CD4-positive, alpha-beta T cell (primary cell): Measurements from ENCODE around the gene MGME1. TPM values are rescaled to one million over a fixed set of nuclear protein-coding genes. Genes with fewer than 3 reads are reported as not detected.
A peak's percentile ranks its signal among the peaks of the same experiment; 100 is the strongest.

Experiments used
- ATAC-seq: fragments of 200-7000 bp; cut with Tn5 transposase; one replicate; pipeline ENCODE4 v1.10.0; 2022; ENCODE audit warnings: mild to moderate bottlenecking; ENCODE audit not compliant: poor library complexity
- CTCF ChIA-PET: fragments of 350-600 bp; sonication (Branson Sonifier 250); formaldehyde crosslinking; loops from one replicate; lab custom pipeline; 2021; ENCODE audit warnings: antibody characterized with exemption, inconsistent platforms; lab: Charles Lee
- POLR2A ChIA-PET: fragments of 350-600 bp; sonication (Branson Sonifier 250); formaldehyde crosslinking; loops from one replicate; lab custom pipeline; 2021; ENCODE audit warnings: antibody characterized with exemption, inconsistent platforms; lab: Charles Lee
- DNase-seq, 14 experiments: peaks; one replicate each; pipeline ENCODE4 v3.0.0-alpha.2; 2013 to 2020; ENCODE audit warnings: mixed read lengths in 2 of 14
- H3K27ac ChIP-seq, 2 donors: one replicate each; pipeline versions ENCODE4 v1.5.1 to v1.7.0; 2013; ENCODE audit warnings: low read length in 2 of 2, low read depth in 1 of 2, mild to moderate bottlenecking in 1 of 2
- H3K27me3 ChIP-seq, 2 experiments: 1 replicate in 1 of 2; 2 replicates in 1 of 2; pipeline versions ENCODE4 v1.6.1 to v1.7.0; 2013; ENCODE audit warnings: low read length in 2 of 2, control low read depth in 1 of 2, mild to moderate bottlenecking in 1 of 2, moderate library complexity in 1 of 2; ENCODE audit not compliant: insufficient read depth in 2 of 2, control insufficient read depth in 1 of 2
- H3K36me3 ChIP-seq: one replicate; pipeline ENCODE4 v1.6.1; 2013; ENCODE audit warnings: low read length, control low read depth; ENCODE audit not compliant: insufficient read depth
- H3K4me1 ChIP-seq: one replicate; pipeline ENCODE4 v1.6.1; 2013; ENCODE audit warnings: low read length, control low read depth; ENCODE audit not compliant: insufficient read depth
- H3K4me3 ChIP-seq: one replicate; pipeline ENCODE4 v1.5.1; 2013; ENCODE audit warnings: mild to moderate bottlenecking, low read length, moderate library complexity
- H3K9me3 ChIP-seq, 2 experiments: 1 replicate in 1 of 2; 2 replicates in 1 of 2; pipeline versions ENCODE4 v1.6.1 to v1.7.0; 2013; ENCODE audit warnings: low read length in 2 of 2, mild to moderate bottlenecking in 2 of 2, control low read depth in 1 of 2, moderate library complexity in 1 of 2; ENCODE audit not compliant: control insufficient read depth in 1 of 2, insufficient read depth in 1 of 2
- H3K27ac Mint-ChIP-seq: one replicate; pipeline ENCODE4 v1.8.0; 2020; ENCODE audit warnings: mixed read lengths
- H3K27me3 Mint-ChIP-seq: one replicate; pipeline ENCODE4 v1.8.0; 2021; ENCODE audit warnings: mixed read lengths
- H3K36me3 Mint-ChIP-seq: one replicate; pipeline ENCODE4 v1.8.0; 2021; ENCODE audit warnings: low read depth, mixed read lengths
- H3K4me1 Mint-ChIP-seq: one replicate; pipeline ENCODE4 v1.8.0; 2021; ENCODE audit warnings: low read depth, mixed read lengths
- H3K4me3 Mint-ChIP-seq: one replicate; pipeline ENCODE4 v1.8.0; 2020; ENCODE audit warnings: mild to moderate bottlenecking, mixed read lengths
- H3K9me3 Mint-ChIP-seq: one replicate; pipeline ENCODE4 v1.8.0; 2020; ENCODE audit warnings: mixed read lengths
- intact Hi-C, 2 experiments: fragments of 100-400 bp; cut with DNase I in 1 of 2; cut with micrococcal nuclease in 1 of 2; formaldehyde crosslinking; loops; one replicate each; pipeline versions ENCODE4 v1.15.1 to v1.9.0; 2023 to 2025; cut with DNase I, micrococcal nuclease
- total RNA-seq, 174 experiments: library from RNA in 2 of 174; stranded (reverse) in 2 of 174; gene quantifications; one replicate each; pipeline ENCODE4 v1.2.3 and lab custom pipeline; 2021 to 2026
- TF ChIP-seq, protein P1 (sequence below): fragments of 200-600 bp; IDR thresholded peaks from one replicate; pipeline ENCODE4 v1.8.0; 2022; ENCODE audit warnings: antibody characterized with exemption, mild to moderate bottlenecking

Gene MGME1
- total RNA-seq, 2 experiments from 2014 or later = 4.5 to 4.6 TPM

DNA sequence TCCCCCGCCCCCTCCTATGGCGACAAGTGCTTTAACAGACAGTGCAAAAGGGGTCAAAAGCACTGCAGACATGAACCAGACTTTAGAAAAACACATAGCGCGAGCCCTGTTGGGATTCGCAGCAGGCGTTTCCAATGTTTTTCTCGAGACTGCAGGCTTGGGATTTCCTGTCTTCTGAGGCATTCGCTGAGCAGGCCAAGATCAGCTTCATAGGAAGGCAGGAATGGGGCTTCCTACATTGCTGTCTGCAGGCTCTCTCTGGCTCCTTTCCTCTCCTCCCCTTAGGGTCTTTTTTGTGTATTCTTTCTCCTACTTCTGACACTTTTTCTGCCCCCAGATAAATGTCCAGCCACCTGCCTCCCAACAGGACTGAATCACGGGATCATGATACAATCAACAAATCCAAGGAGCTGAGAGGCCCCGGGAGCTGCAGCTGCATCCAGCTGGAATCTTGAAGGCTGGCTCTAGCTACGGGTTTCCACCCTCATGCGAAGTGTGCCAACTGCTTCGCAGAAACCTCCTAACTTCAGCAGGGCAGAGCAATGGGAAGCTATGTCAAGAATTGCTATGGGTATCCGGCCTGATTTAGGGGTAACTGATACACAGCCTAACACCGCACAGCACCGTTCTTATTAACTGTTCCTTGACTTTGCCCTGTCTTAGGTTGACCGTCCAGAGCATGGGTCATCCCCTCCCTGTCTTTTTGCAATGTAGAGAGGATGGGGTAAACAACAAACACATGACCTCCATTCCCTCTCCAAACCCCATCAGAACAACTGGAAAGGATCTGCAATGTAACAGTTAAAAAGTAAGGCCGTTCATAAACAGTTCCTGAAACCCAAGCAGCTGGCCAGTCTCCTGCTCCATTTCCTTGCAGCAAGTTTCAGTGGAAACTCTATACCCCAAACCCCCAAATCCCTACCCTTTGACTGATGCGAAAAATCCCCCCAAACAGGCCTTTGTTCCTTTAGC, 31.8 kb upstream of the MGME1 start:
- H3K27ac Mint-ChIP-seq = no peak overlapping the region
- H3K36me3 ChIP-seq = peaks cover 12% of the 10 kb centered on the region
- H3K4me1 ChIP-seq = peaks cover 12% of the 10 kb centered on the region
- no peaks in the 10 kb centered on the region for H3K27me3 ChIP-seq
- H3K27ac ChIP-seq = no peak overlapping the region
- CTCF ChIA-PET = no interaction called here
- TF ChIP-seq, protein P1, sequence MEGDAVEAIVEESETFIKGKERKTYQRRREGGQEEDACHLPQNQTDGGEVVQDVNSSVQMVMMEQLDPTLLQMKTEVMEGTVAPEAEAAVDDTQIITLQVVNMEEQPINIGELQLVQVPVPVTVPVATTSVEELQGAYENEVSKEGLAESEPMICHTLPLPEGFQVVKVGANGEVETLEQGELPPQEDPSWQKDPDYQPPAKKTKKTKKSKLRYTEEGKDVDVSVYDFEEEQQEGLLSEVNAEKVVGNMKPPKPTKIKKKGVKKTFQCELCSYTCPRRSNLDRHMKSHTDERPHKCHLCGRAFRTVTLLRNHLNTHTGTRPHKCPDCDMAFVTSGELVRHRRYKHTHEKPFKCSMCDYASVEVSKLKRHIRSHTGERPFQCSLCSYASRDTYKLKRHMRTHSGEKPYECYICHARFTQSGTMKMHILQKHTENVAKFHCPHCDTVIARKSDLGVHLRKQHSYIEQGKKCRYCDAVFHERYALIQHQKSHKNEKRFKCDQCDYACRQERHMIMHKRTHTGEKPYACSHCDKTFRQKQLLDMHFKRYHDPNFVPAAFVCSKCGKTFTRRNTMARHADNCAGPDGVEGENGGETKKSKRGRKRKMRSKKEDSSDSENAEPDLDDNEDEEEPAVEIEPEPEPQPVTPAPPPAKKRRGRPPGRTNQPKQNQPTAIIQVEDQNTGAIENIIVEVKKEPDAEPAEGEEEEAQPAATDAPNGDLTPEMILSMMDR = no peak
- H3K4me3 ChIP-seq = no peak overlapping the region
- DNase-seq (no peak), ATAC-seq (no peak)
- no peaks in the 10 kb centered on the region for H3K9me3 ChIP-seq
- H3K36me3 Mint-ChIP-seq = peaks cover 18% of the 10 kb centered on the region
- no peaks in the 10 kb centered on the region for H3K27me3 Mint-ChIP-seq
- no peak overlapping the region for H3K4me3 Mint-ChIP-seq
- POLR2A ChIA-PET = interaction anchor here (3.0 kb wide), 1 partner anchor 255 kb away, joined by 11 read pairs; the partner anchor contains the start of gene RRBP1
- no peaks in the 10 kb centered on the region for H3K9me3 Mint-ChIP-seq
- intact Hi-C loops = no loop called here
- H3K4me1 Mint-ChIP-seq = peaks cover 11% of the 10 kb centered on the region

DNA sequence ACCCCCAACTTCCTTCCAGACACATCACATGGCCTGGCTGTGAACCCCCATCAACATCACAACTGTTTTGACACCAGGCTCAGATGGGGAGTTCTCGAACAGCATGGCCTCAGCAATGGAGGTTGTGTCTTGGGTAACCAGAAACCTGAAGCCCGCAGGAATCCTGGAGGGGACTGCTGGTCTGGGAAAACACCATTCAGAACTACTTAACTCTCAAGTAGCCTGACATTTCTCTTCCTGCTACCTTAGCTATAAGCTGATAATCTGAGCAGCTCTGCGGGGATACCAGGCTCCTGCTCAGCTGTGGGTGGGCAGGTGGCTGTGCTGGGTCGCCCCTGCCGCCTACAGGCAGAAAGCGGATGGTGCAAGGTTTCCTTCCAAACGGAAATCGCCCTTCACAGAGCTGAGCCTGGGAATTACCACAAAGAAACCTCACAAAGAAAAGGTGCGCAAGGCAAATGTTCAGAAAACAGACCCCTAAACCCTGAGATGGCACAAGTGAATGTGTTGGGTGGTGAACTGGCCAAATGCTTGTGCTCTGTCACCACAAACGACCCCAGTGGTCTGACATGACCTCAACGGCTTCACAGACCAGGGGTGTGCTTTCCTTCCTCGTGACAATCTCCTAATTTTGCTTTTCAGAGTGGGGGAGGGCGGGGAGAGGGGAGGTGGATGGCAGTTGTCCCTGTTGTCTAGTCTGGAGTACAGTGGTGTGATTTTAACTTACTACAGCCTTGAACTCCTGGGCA, 29.8 kb upstream of the MGME1 start:
- ChIA-PET POLR2A (interaction anchor here (0.8 to 3.0 kb wide), 3 partner anchors 27 to 257 kb away, joined by 4 to 11 read pairs (median 11); partner anchors contain the start of gene RRBP1), CTCF (interaction anchor here (0.7 to 1.4 kb wide), 7 partner anchors 10 to 402 kb away, joined by 3 to 6 read pairs (median 5); partner anchors contain the start of gene RRBP1)
- Histone ChIP-seq H3K4me1 (peaks cover 12% of the 10 kb centered on the region), H3K27me3 (no peaks in the 10 kb centered on the region), H3K36me3 (peaks cover 27% of the 10 kb centered on the region), H3K9me3 (no peaks in the 10 kb centered on the region), H3K4me3 (no peak overlapping the region), H3K27ac (no peak overlapping the region)
- no peaks in the 10 kb centered on the region for H3K9me3 Mint-ChIP-seq
- H3K36me3 Mint-ChIP-seq = peaks cover 38% of the 10 kb centered on the region
- peaks cover 11% of the 10 kb centered on the region for H3K4me1 Mint-ChIP-seq
- intact Hi-C loops = loop anchor here in 1 of 2 experiments (1.0 to 2.0 kb wide), 2 partner anchors 258 to 402 kb away; no protein-coding TSS in a partner anchor
- no peaks in the 10 kb centered on the region for H3K27me3 Mint-ChIP-seq
- peak overlapping the region; percentile 35 for H3K27ac Mint-ChIP-seq
- TF ChIP-seq, protein P1 = peak; percentile 78
- peak; percentile 97 for ATAC-seq
- DNase-seq = peak; percentile 20 to 76 (median 37)
- no peak overlapping the region for H3K4me3 Mint-ChIP-seq

DNA sequence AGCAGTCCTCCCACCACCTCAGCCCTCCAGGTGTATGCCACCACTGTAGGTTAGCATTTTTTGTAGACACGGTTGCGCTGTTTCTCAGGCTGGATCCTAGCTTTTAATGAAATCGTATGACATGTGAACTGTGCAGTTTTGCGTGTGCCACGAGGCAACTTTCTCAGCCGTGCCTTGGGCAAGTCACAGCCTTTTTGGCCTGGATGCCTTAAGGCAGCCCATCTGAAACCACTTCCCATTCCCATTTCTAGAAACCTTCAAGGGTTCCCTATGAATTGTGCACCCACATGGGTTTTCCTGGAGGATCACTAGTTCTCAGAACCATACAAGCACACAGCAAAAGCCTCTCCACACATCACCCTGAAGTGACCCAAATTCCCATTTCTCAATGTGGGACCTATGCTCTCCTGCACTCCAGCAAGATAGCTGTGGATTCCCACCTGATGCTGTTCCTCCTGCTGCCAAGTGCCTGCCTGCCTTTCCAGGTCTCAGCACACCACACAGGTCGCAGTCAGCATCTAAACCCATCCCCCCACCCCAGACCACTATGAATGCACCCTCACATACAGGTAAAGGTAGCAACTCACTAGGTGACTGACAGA, 29.1 kb upstream of the MGME1 start:
- Mint-ChIP-seq H3K27ac (no peak overlapping the region), H3K27me3 (no peaks in the 10 kb centered on the region), H3K9me3 (no peaks in the 10 kb centered on the region), H3K4me3 (no peak overlapping the region), H3K4me1 (peaks cover 11% of the 10 kb centered on the region), H3K36me3 (peaks cover 44% of the 10 kb centered on the region)
- TF ChIP-seq, protein P1 = no peak
- Histone ChIP-seq H3K4me3 (no peak overlapping the region), H3K4me1 (peaks cover 12% of the 10 kb centered on the region), H3K9me3 (no peaks in the 10 kb centered on the region), H3K27ac (no peak overlapping the region), H3K27me3 (no peaks in the 10 kb centered on the region), H3K36me3 (peaks cover 29% of the 10 kb centered on the region)
- POLR2A ChIA-PET = interaction anchor here (0.8 to 3.0 kb wide), 3 partner anchors 26 to 257 kb away, joined by 4 to 11 read pairs (median 11); partner anchors contain the start of gene RRBP1
- no peak for ATAC-seq
- no peak for DNase-seq
- intact Hi-C loops = loop anchor here in 1 of 2 experiments (1.0 to 2.0 kb wide), 2 partner anchors 259 to 402 kb away; no protein-coding TSS in a partner anchor
- CTCF ChIA-PET = interaction anchor here (1.1 to 1.4 kb wide), 5 partner anchors 9 to 403 kb away, joined by 4 to 6 read pairs (median 5); partner anchors contain the start of gene RRBP1
